CD14-positive monocyte (primary cell): ENCODE results near the gene ALAS1. TPM values are rescaled to one million over a fixed set of nuclear protein-coding genes. Genes with fewer than 3 reads are reported as not detected.

ENCODE experiments used
- DNase-seq, 3 donors: peaks; one replicate each; pipeline ENCODE4 v3.0.0-alpha.2; 2011 to 2022
- H2AFZ ChIP-seq: 2 replicates; pipeline ENCODE4 v1.6.0; 2012; ENCODE audit warnings: mild to moderate bottlenecking, low read depth, low read length, inconsistent platforms; ENCODE audit not compliant: insufficient read depth, poor library complexity, severe bottlenecking
- H3K27ac ChIP-seq, 2 donors: 1 replicate in 1 of 2; 2 replicates in 1 of 2; pipeline ENCODE4 v1.5.1; 2012 to 2013; ENCODE audit warnings: low read length in 2 of 2, control low read depth in 1 of 2, inconsistent platforms in 1 of 2, low read depth in 1 of 2, mild to moderate bottlenecking in 1 of 2
- H3K27me3 ChIP-seq, 2 donors: one replicate each; pipeline versions ENCODE4 v1.6.0 to v1.6.1; 2011 to 2013; ENCODE audit warnings: low read length in 2 of 2; ENCODE audit not compliant: control insufficient read depth in 2 of 2, insufficient read depth in 2 of 2
- H3K36me3 ChIP-seq, 2 donors: replicated peaks in 1 of 2; 1 replicate in 1 of 2; 2 replicates in 1 of 2; pipeline versions ENCODE4 v1.5.1 to v1.6.1; 2012 to 2013; ENCODE audit warnings: low read length in 2 of 2, control low read depth in 1 of 2, inconsistent platforms in 1 of 2, mild to moderate bottlenecking in 1 of 2; ENCODE audit not compliant: insufficient read depth in 2 of 2, control insufficient read depth in 1 of 2
- H3K4me1 ChIP-seq, 2 donors: 1 replicate in 1 of 2; 2 replicates in 1 of 2; pipeline versions ENCODE4 v1.5.1 to v1.6.1; 2012 to 2013; ENCODE audit warnings: low read length in 2 of 2, control low read depth in 1 of 2, inconsistent platforms in 1 of 2, mild to moderate bottlenecking in 1 of 2, moderate library complexity in 1 of 2; ENCODE audit not compliant: insufficient read depth in 2 of 2, control insufficient read depth in 1 of 2
- H3K4me2 ChIP-seq: replicated peaks from 2 replicates; pipeline ENCODE3; 2012; ENCODE audit warnings: low read length, moderate library complexity, mild to moderate bottlenecking; ENCODE audit not compliant: poor library complexity, severe bottlenecking; ENCODE audit errors: extremely low read depth
- H3K4me3 ChIP-seq, 3 experiments: fragments of 200-600 bp in 1 of 3; sonication (generic) in 1 of 3; replicated peaks in 1 of 3; 1 replicate in 2 of 3; 2 replicates in 1 of 3; pipeline ENCODE4 v1.5.1; 2011 to 2013; ENCODE audit warnings: low read length in 3 of 3, mild to moderate bottlenecking in 3 of 3, control low read depth in 2 of 3, low read depth in 2 of 3, inconsistent platforms in 1 of 3, moderate library complexity in 1 of 3
- H3K79me2 ChIP-seq: 2 replicates; pipeline ENCODE4 v1.6.0; 2012; ENCODE audit warnings: mild to moderate bottlenecking, control low read depth, inconsistent platforms, low read length, moderate library complexity; ENCODE audit not compliant: insufficient read depth
- H3K9ac ChIP-seq: 2 replicates; pipeline ENCODE4 v1.6.0; 2017; ENCODE audit warnings: low read length, mild to moderate bottlenecking; ENCODE audit not compliant: insufficient read depth, poor library complexity, severe bottlenecking
- H3K9me3 ChIP-seq, 2 donors: replicated peaks in 1 of 2; 1 replicate in 1 of 2; 2 replicates in 1 of 2; pipeline versions ENCODE4 v1.5.1 to v1.6.1; 2012 to 2013; ENCODE audit warnings: low read length in 2 of 2, control low read depth in 1 of 2; ENCODE audit not compliant: control insufficient read depth in 1 of 2, insufficient read depth in 1 of 2
- H4K20me1 ChIP-seq: 2 replicates; pipeline ENCODE4 v1.6.0; 2012; ENCODE audit warnings: mild to moderate bottlenecking, low read length, control low read depth, moderate library complexity; ENCODE audit not compliant: insufficient read depth
- H3K27ac Mint-ChIP-seq, 7 donors: one replicate each; pipeline ENCODE4 v1.8.0; 2020; ENCODE audit warnings: mild to moderate bottlenecking in 7 of 7, mixed read lengths in 7 of 7, moderate library complexity in 6 of 7, inconsistent platforms in 2 of 7
- H3K27me3 Mint-ChIP-seq, 3 donors: one replicate each; pipeline ENCODE4 v1.8.0; 2021 to 2022; ENCODE audit warnings: low read depth in 3 of 3, mild to moderate bottlenecking in 3 of 3, mixed read lengths in 3 of 3, moderate library complexity in 3 of 3, inconsistent platforms in 1 of 3
- H3K36me3 Mint-ChIP-seq, 2 donors: one replicate each; pipeline ENCODE4 v1.8.0; 2020; ENCODE audit warnings: mixed read lengths in 2 of 2, inconsistent platforms in 1 of 2, mild to moderate bottlenecking in 1 of 2
- H3K4me1 Mint-ChIP-seq: one replicate; pipeline ENCODE4 v1.8.0; 2020; ENCODE audit warnings: mild to moderate bottlenecking, mixed read lengths
- H3K4me3 Mint-ChIP-seq, 2 donors: one replicate each; pipeline ENCODE4 v1.8.0; 2020; ENCODE audit warnings: mild to moderate bottlenecking in 2 of 2, mixed read lengths in 2 of 2, moderate library complexity in 1 of 2
- H3K9me3 Mint-ChIP-seq, 7 donors: one replicate each; pipeline ENCODE4 v1.8.0; 2020 to 2022; ENCODE audit warnings: mixed read lengths in 7 of 7, mild to moderate bottlenecking in 6 of 7, moderate library complexity in 6 of 7, inconsistent platforms in 2 of 7
- CTCF ChIP-seq: fragments of 200-600 bp; IDR thresholded peaks from one replicate; pipeline ENCODE4 v1.8.0; 2022; ENCODE audit warnings: antibody characterized with exemption, mild to moderate bottlenecking
- WGBS: methylation state at CpG from one replicate; pipeline ENCODE4 v1.1.5; 2013; ENCODE audit warnings: missing lambda C conversion rate; ENCODE audit not compliant: insufficient coverage; 5-methylcytosine and 5-hydroxymethylcytosine counted together
- intact Hi-C, 2 donors: fragments of 100-400 bp; cut with micrococcal nuclease; formaldehyde crosslinking; loops; one replicate each; pipeline versions ENCODE4 v1.15.0 to v1.15.1; 2023
- polyA plus RNA-seq, 3 donors: library from polyadenylated mRNA; depleted of rRNA in 1 of 3; unstranded in 2 of 3; stranded (reverse) in 1 of 3; fragments of 300-500 nt in 2 of 3; fragments of >200 nt in 1 of 3; fragmentation: Illumina TruSeq in 2 of 3; gene quantifications; 1 replicate in 2 of 3; 2 replicates in 1 of 3; pipeline ENCODE4 v1.2.3, GENCODE V29; 2012 to 2021

ALAS1 gene
- polyA plus RNA-seq, 3 donors, result 20.9 to 84.7 (median 38.7) TPM

DNA sequence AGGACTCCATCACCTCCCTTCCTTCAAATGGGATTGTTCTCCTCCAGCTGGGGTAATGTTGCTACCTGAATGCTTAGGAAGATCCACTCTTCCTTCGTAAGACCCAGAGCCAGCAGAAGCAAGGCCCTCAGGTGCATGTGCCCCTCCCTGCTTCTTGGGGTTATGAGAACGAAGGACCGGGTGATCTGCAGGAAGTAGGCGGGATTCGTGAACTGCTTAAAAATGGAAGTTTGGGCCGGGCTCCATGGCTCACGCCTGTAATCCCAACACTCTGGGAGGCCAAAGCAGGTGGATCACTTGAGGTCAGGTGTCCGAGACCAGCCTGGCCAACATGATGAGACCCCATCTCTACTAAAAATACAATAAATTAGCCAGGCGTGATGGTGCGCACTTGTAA, 19.4 kb downstream of the ALAS1 start:
- Histone ChIP-seq H3K4me2 (peak overlapping the region; percentile 41), H3K79me2 (no peaks in the 10 kb centered on the region), H3K27ac (no peak overlapping the region), H3K36me3 (peaks cover 35 to 38% of the 10 kb centered on the region in 2 donors), H3K9me3 (no peaks in the 10 kb centered on the region), H4K20me1 (peaks cover 3% of the 10 kb centered on the region), H2AFZ (no peak overlapping the region), H3K27me3 (no peaks in the 10 kb centered on the region), H3K4me3 (peak overlapping the region in 1 of 3 experiments; percentile 7), H3K9ac (no peak overlapping the region), H3K4me1 (peaks cover 27 to 33% of the 10 kb centered on the region in 2 donors)
- DNase-seq, result no peak
- intact Hi-C loops, result loop anchor here in 1 of 2 donors (5.0 kb wide), 1 partner anchor 50 kb away; no protein-coding TSS in a partner anchor
- 23% methylated on average over 7 of the region's 10 CpGs for WGBS
- no peak for TF ChIP-seq CTCF
- peaks cover 0 to 3% (median 0%) of the 10 kb centered on the region in 3 donors for H3K27me3 Mint-ChIP-seq
- peak overlapping the region in 3 of 7 donors; percentile 31 to 50 (median 39) for H3K27ac Mint-ChIP-seq
- H3K36me3 Mint-ChIP-seq, result peaks cover 50 to 51% of the 10 kb centered on the region in 2 donors
- H3K9me3 Mint-ChIP-seq, result no peaks in the 10 kb centered on the region
- H3K4me3 Mint-ChIP-seq, result peak overlapping the region; percentile 6 to 23
- H3K4me1 Mint-ChIP-seq, result peaks cover 42% of the 10 kb centered on the region

DNA sequence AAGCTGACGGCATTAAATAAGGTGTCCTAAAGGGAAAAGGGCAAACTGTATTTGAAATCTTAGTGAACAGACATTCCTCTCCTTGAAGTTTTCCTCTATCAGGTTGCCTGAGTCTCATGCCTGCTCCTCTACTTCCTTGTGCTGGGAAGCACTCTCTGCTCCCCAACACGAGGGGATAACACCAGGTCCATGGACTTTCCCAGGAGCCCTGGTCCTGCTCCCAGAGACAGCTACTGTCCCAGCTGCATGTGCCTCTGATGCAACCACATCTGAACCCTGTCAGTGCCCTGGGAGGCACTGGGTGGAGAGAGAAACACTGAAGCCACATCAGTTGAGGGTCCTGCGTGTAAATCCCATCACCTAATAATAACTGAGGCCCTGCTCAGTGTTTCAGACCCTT, 20.1 kb downstream of the ALAS1 start:
- H3K36me3 Mint-ChIP-seq, result peaks cover 48 to 49% of the 10 kb centered on the region in 2 donors
- peaks cover 3% of the 10 kb centered on the region for H4K20me1 ChIP-seq
- no peak overlapping the region for H3K4me3 Mint-ChIP-seq
- H3K27me3 Mint-ChIP-seq, result peaks cover 0 to 3% (median 0%) of the 10 kb centered on the region in 3 donors
- peak overlapping the region in 1 of 7 donors; percentile 15 for H3K27ac Mint-ChIP-seq
- H3K27ac ChIP-seq, result no peak overlapping the region
- no peak overlapping the region for H3K9ac ChIP-seq
- no peaks in the 10 kb centered on the region for H3K27me3 ChIP-seq
- H3K4me2 ChIP-seq, result no peak overlapping the region
- peaks cover 27 to 33% of the 10 kb centered on the region in 2 donors for H3K4me1 ChIP-seq
- peaks cover 29 to 34% of the 10 kb centered on the region in 2 donors for H3K36me3 ChIP-seq
- H3K4me1 Mint-ChIP-seq, result peaks cover 41% of the 10 kb centered on the region
- no peak for DNase-seq
- intact Hi-C loops, result loop anchor here in 1 of 2 donors (5.0 kb wide), 1 partner anchor 51 kb away; no protein-coding TSS in a partner anchor
- H2AFZ ChIP-seq, result no peak overlapping the region
- WGBS, result no CpG with 5 or more reads among the region's 3 CpGs
- H3K9me3 ChIP-seq, result no peaks in the 10 kb centered on the region
- TF ChIP-seq CTCF, result no peak
- H3K4me3 ChIP-seq, result no peak overlapping the region
- no peaks in the 10 kb centered on the region for H3K79me2 ChIP-seq
- H3K9me3 Mint-ChIP-seq, result no peaks in the 10 kb centered on the region
